Activated CD4-positive, alpha-beta memory T cell treated with anti-CD3 and anti-CD28 coated beads for 36 hours (primary cell): ENCODE data around the gene CNR2. TPM values are rescaled to one million over a fixed set of nuclear protein-coding genes. Genes with fewer than 3 reads are reported as not detected.
"Not testable (repeated sequence)": the region's sequence is repeated elsewhere in the genome, so short reads cannot be mapped to it uniquely, and the experiment has no call there.

Experiments
- CTCF ChIA-PET: fragments of 350-600 bp; sonication (Branson Sonifier 250); formaldehyde crosslinking; loops from one replicate; lab custom pipeline; 2021; ENCODE audit warnings: antibody characterized with exemption, inconsistent platforms; lab: Charles Lee
- POLR2A ChIA-PET: fragments of 350-600 bp; sonication (Branson Sonifier 250); formaldehyde crosslinking; loops from one replicate; lab custom pipeline; 2021; ENCODE audit warnings: antibody characterized with exemption; lab: Charles Lee
- DNase-seq: peaks from one replicate; pipeline ENCODE4 v3.0.0-alpha.2; 2020
- H3K27ac Mint-ChIP-seq: one replicate; pipeline ENCODE4 v1.8.0; 2021; ENCODE audit warnings: mixed read lengths
- H3K27me3 Mint-ChIP-seq: one replicate; pipeline ENCODE4 v1.8.0; 2021; ENCODE audit warnings: mixed read lengths
- H3K36me3 Mint-ChIP-seq: one replicate; pipeline ENCODE4 v1.8.0; 2021; ENCODE audit warnings: mixed read lengths
- H3K4me1 Mint-ChIP-seq: one replicate; pipeline ENCODE4 v1.8.0; 2021; ENCODE audit warnings: low read depth, mixed read lengths
- H3K4me3 Mint-ChIP-seq: one replicate; pipeline ENCODE4 v1.8.0; 2021; ENCODE audit warnings: mild to moderate bottlenecking, mixed read lengths
- H3K9me3 Mint-ChIP-seq: one replicate; pipeline ENCODE4 v1.8.0; 2021; ENCODE audit warnings: mixed read lengths
- intact Hi-C: fragments of 100-400 bp; cut with micrococcal nuclease; formaldehyde crosslinking; loops from one replicate; pipeline ENCODE4 v1.15.1; 2023
- total RNA-seq, 2 experiments: library from RNA; stranded (reverse); gene quantifications; one replicate each; pipeline ENCODE4 v1.2.3, GENCODE V29; 2021

The CNR2 gene
- total RNA-seq, 2 experiments from 2014 or later: not detected

GRCh38 chr1:23851406-23851805, 61.8 kb downstream of the CNR2 start:
- H3K27me3 Mint-ChIP-seq, DNase-seq, H3K4me1 Mint-ChIP-seq, H3K4me3 Mint-ChIP-seq, H3K27ac Mint-ChIP-seq, POLR2A ChIA-PET, intact Hi-C loops, H3K9me3 Mint-ChIP-seq, CTCF ChIA-PET: not testable (repeated sequence)
- peaks cover 25% of the 10 kb centered on the region for H3K36me3 Mint-ChIP-seq

DNA sequence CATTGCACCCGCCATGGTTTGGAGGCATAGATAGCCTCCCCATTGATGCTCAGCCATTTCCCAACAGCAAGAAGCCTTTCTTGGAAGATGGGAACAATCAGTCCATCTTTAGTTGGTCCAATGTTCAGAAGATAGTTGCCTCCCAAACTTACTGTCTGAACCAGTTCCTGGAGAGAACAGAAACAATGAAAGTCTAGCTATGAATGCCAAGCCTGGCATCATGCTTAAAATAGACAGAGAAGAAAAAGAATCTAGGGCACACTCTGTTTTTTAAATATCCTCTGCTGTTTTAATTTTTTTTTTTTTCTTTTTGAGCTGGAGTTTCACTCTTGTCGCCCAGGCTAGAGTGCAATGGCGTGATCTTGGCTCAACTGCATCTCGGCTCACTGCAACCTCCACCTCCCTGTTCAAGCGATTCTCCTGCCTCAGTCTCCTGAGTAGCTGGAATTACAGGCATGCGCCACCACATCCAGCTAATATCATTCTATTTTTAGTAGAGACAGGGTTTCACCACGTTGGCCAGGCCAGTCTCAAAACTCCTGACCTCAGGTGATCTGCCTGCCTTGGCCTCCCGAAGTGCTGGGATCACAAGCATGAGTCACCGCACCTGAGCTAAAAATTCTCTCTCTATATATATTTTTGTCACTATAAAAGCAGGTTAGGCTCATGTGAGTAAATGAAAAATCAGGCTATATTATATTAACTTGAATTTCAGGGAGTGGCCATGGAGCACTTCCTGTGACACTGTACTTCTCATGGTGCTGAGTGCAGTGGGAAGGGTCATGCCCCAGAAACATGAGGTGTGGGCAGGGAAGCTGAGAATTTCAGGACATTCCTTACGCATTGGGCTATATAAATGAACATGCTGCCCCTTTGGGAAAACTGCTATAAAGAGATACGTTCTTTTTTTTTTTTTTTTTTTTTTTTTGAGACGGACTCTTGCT, 64.2 kb downstream of the CNR2 start:
- no peak overlapping the region for H3K4me3 Mint-ChIP-seq
- ChIA-PET POLR2A (no interaction called here), CTCF (interaction anchor here (0.9 to 1.4 kb wide), 3 partner anchors 39 to 77 kb away, joined by 3 to 8 read pairs (median 4); no protein-coding TSS in a partner anchor)
- H3K9me3 Mint-ChIP-seq: peaks cover 8% of the 10 kb centered on the region
- intact Hi-C loops: no loop called here
- no peak overlapping the region for H3K27ac Mint-ChIP-seq
- no peaks in the 10 kb centered on the region for H3K4me1 Mint-ChIP-seq
- H3K36me3 Mint-ChIP-seq: peaks cover 27% of the 10 kb centered on the region
- no peaks in the 10 kb centered on the region for H3K27me3 Mint-ChIP-seq
- DNase-seq: no peak

DNA sequence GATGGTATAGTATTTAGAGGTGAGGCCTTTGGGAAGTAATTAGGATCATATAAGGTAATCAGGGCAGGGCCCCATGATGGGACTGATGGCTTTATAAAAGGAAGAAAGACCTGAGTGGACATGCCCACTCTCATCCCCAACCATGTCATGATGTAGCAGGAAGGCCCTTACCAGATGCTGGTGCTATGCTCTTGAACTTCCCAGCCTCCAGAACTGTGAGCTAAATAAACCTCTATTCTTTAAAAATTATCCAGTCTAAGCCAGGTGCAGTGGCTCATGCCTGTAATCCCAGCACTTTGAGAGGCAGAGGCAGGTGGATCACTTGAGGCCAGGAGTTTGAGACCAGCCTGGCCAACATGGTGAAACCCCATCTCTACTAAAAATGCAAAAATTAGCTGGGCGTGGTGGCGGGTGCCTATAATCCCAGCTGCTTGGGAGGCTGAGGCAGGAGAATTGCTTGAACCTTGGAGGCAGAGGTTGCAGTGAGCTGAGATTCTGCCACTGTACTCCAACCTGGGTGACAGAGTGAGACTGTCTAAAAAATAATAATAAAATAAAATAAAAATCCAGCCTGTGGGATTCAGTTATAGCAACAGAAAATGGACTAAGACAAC, 65.6 kb downstream of the CNR2 start:
- H3K4me3 Mint-ChIP-seq, intact Hi-C loops, DNase-seq, H3K4me1 Mint-ChIP-seq, H3K9me3 Mint-ChIP-seq, POLR2A ChIA-PET, H3K27ac Mint-ChIP-seq, CTCF ChIA-PET, H3K27me3 Mint-ChIP-seq: not testable (repeated sequence)
- H3K36me3 Mint-ChIP-seq: peaks cover 26% of the 10 kb centered on the region

GRCh38 chr1:23845163-23845562, 68.0 kb downstream of the CNR2 start:
- intact Hi-C loops: no loop called here
- no peak for DNase-seq
- Mint-ChIP-seq H3K4me3 (no peak overlapping the region), H3K36me3 (peaks cover 26% of the 10 kb centered on the region), H3K9me3 (peaks cover 8% of the 10 kb centered on the region), H3K4me1 (no peaks in the 10 kb centered on the region), H3K27ac (no peak overlapping the region), H3K27me3 (no peaks in the 10 kb centered on the region)
- POLR2A ChIA-PET: interaction anchor here (0.6 kb wide), 1 partner anchor 135 kb away, joined by 3 read pairs; the partner anchor contains the start of gene SRSF10
- CTCF ChIA-PET: no interaction called here

GRCh38 chr1:23843644-23844043, 69.5 kb downstream of the CNR2 start:
- Mint-ChIP-seq H3K36me3 (peaks cover 23% of the 10 kb centered on the region), H3K27me3 (no peaks in the 10 kb centered on the region), H3K9me3 (peaks cover 8% of the 10 kb centered on the region), H3K4me1 (no peaks in the 10 kb centered on the region), H3K27ac (no peak overlapping the region), H3K4me3 (no peak overlapping the region)
- CTCF ChIA-PET: interaction anchor here (1.0 to 1.9 kb wide), 2 partner anchors 33 to 152 kb away, joined by 3 to 5 read pairs; no protein-coding TSS in a partner anchor
- POLR2A ChIA-PET: no interaction called here
- intact Hi-C loops: no loop called here
- no peak for DNase-seq

DNA sequence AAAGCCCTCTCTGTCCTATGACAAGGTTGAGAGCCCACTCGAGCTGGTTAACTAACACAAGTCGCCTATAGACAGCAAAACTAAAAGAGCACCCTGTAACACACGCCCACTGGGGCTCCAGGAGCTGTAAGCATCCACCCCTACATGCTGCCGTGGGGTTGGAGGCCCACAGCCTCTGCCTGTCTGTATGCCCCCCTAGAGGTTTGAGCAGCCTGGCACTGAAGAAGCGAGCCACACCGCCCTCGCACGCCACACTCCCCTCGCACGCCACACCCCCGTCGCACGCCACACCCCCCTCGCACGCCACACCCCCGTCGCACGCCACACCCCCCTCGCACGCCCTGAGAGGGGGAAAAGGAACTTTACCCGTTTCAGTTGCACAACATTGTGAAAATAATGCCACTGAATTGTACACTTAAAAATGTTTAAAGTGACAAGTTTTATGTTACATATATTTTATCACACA, 74.7 kb downstream of the CNR2 start:
- Mint-ChIP-seq H3K4me3 (peak overlapping the region; percentile 60), H3K4me1 (peaks cover 8% of the 10 kb centered on the region), H3K36me3 (no peaks in the 10 kb centered on the region), H3K9me3 (no peaks in the 10 kb centered on the region), H3K27ac (no peak overlapping the region), H3K27me3 (peaks cover 6% of the 10 kb centered on the region)
- POLR2A ChIA-PET: interaction anchor here (0.6 to 1.0 kb wide), 2 partner anchors 13 to 61 kb away, joined by 4 read pairs; partner anchors contain the start of genes HMGCL and PITHD1
- DNase-seq: peak; percentile 79
- CTCF ChIA-PET: interaction anchor here (0.6 to 3.1 kb wide), 3 partner anchors 28 to 93 kb away, joined by 3 to 14 read pairs (median 3); no protein-coding TSS in a partner anchor
- intact Hi-C loops: loop anchor here (1.0 kb wide), 1 partner anchor 13 kb away; the partner anchor contains the start of gene HMGCL

GRCh38 chr1:23837908-23838307, 75.3 kb downstream of the CNR2 start:
- peaks cover 6% of the 10 kb centered on the region for H3K27me3 Mint-ChIP-seq
- CTCF ChIA-PET: interaction anchor here (0.5 to 3.1 kb wide), 3 partner anchors 27 to 552 kb away, joined by 3 to 14 read pairs (median 5); no protein-coding TSS in a partner anchor
- POLR2A ChIA-PET: interaction anchor here (0.6 to 1.0 kb wide), 2 partner anchors 13 to 60 kb away, joined by 4 read pairs; partner anchors contain the start of genes HMGCL and PITHD1
- H3K4me3 Mint-ChIP-seq: peak overlapping the region; percentile 23
- no peaks in the 10 kb centered on the region for H3K36me3 Mint-ChIP-seq
- DNase-seq: no peak
- no peaks in the 10 kb centered on the region for H3K9me3 Mint-ChIP-seq
- no peak overlapping the region for H3K27ac Mint-ChIP-seq
- intact Hi-C loops: loop anchor here (1.0 kb wide), 1 partner anchor 13 kb away; the partner anchor contains the start of gene HMGCL
- peaks cover 8% of the 10 kb centered on the region for H3K4me1 Mint-ChIP-seq

DNA sequence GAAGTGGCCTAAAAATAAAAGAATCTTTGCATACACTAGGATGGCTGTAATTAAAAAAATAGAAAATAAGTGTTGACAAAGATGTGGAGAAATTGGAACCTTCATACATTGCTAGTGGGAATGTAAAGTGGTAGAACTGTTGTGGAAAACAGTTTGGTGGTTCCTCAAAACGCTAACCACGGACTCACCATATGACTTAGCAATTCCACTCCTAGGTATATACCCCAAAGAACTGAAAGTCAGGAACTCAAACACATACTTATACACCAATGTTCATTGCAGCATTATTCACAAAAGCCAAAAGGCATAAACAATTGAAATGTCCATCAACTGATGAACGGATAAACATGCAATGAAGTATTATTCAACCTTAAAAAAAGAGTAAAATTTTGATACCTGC, 77.1 kb downstream of the CNR2 start:
- POLR2A ChIA-PET: no interaction called here
- no peaks in the 10 kb centered on the region for H3K36me3 Mint-ChIP-seq
- H3K4me3 Mint-ChIP-seq: no peak overlapping the region
- H3K27ac Mint-ChIP-seq: no peak overlapping the region
- H3K27me3 Mint-ChIP-seq: peaks cover 6% of the 10 kb centered on the region
- H3K4me1 Mint-ChIP-seq: peaks cover 8% of the 10 kb centered on the region
- no peak for DNase-seq
- CTCF ChIA-PET: no interaction called here
- intact Hi-C loops: no loop called here
- H3K9me3 Mint-ChIP-seq: no peaks in the 10 kb centered on the region

DNA sequence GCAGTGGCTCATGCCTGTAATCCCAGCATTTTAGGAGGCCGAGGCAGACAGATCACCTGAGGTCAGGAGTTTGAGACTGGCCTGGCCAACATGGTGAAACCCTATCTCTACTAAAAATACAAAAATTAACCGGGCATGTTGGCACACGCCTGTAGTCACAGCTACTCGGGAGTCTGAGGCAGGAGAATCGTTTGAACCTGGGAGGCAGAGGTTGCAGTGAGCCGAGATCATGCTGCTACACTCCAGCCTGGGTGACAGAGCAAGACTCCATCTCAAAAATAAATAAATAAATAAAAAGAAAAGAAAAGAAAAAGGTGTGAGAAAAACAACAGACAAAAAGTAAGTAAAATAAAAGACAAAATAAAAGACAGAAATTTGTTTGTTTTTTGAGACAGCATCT, 79.0 kb downstream of the CNR2 start:
- H3K36me3 Mint-ChIP-seq, POLR2A ChIA-PET, H3K27ac Mint-ChIP-seq, H3K4me1 Mint-ChIP-seq, H3K9me3 Mint-ChIP-seq, DNase-seq, H3K4me3 Mint-ChIP-seq, intact Hi-C loops, H3K27me3 Mint-ChIP-seq: not testable (repeated sequence)
- CTCF ChIA-PET: interaction anchor here (0.9 to 1.7 kb wide), 3 partner anchors 24 to 62 kb away, joined by 3 to 5 read pairs (median 3); no protein-coding TSS in a partner anchor

- Mint-ChIP-seq H3K27ac (no peak overlapping the region), H3K4me3 (no peak overlapping the region), H3K4me1 (peaks cover 17% of the 10 kb centered on the region), H3K27me3 (no peaks in the 10 kb centered on the region), H3K9me3 (no peaks in the 10 kb centered on the region), H3K36me3 (peaks cover 3% of the 10 kb centered on the region)
- no peak for DNase-seq
- POLR2A ChIA-PET: no interaction called here
- intact Hi-C loops: loop anchor here (5.0 kb wide), 1 partner anchor 130 kb away; the partner anchor contains the start of gene PNRC2
- CTCF ChIA-PET: no interaction called here
These were observed 85.4 kb downstream of the CNR2 start for GRCh38 chr1:23827717-23828116.

DNA sequence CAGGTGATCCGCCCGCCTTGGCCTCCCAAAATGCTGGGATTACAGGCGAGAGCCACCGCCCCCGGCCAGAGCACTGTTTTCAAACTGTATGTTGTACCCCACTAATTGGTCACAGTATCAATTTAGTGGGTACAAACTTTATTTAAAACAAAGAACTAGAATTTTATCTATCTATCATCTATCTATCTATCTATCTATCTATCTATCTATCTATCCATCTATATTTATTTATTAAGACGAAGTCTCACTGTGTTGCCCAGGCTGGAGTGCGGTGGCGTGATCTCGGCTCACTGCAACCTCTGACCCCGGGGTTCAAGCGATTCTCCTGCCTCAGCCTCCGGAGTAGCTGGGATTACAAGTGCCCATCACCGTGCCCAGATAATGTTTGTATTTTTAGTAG, 86.6 kb downstream of the CNR2 start:
- ChIA-PET POLR2A (interaction anchor here (1.1 kb wide), 1 partner anchor 11 kb away, joined by 3 read pairs; no protein-coding TSS in a partner anchor), CTCF (interaction anchor here (0.9 kb wide), 1 partner anchor 16 kb away, joined by 4 read pairs; no protein-coding TSS in a partner anchor)
- not testable (repeated sequence) for H3K36me3 Mint-ChIP-seq, H3K27me3 Mint-ChIP-seq, DNase-seq, H3K9me3 Mint-ChIP-seq, H3K27ac Mint-ChIP-seq, H3K4me3 Mint-ChIP-seq
- intact Hi-C loops: loop anchor here (5.0 kb wide), 1 partner anchor 131 kb away; the partner anchor contains the start of gene PNRC2
- H3K4me1 Mint-ChIP-seq: peaks cover 17% of the 10 kb centered on the region
